Measurements from ENCODE around the gene C12orf75. TPM values are rescaled to one million over a fixed set of nuclear protein-coding genes. Genes with fewer than 3 reads are reported as not detected.
"Not testable (repeated sequence)": the region's sequence is repeated elsewhere in the genome, so short reads cannot be mapped to it uniquely, and the experiment has no call there.

Gene C12orf75
- total RNA-seq, 1 donor from 2014 or later: 40.4 TPM

GRCh38 chr12:105294161-105294560, 36.3 kb upstream of the C12orf75 start:
- H3K9me3 Mint-ChIP-seq: peaks cover 3% of the 10 kb centered on the region
- DNase-seq (ENCODE audit: low read depth, low spot score): no peak
- no peak overlapping the region for H3K4me3 Mint-ChIP-seq
- no peak for TF ChIP-seq CTCF (conservative IDR thresholded peaks at IDR 0.05)
- no peaks in the 10 kb centered on the region for H3K27me3 Mint-ChIP-seq (ENCODE audit: low read depth)
- peak overlapping the region; percentile 12 for H3K27ac Mint-ChIP-seq (ENCODE audit: unreplicated experiment)
- peaks cover 4% of the 10 kb centered on the region for H3K36me3 Mint-ChIP-seq (ENCODE audit: low read depth)
- peaks cover 23% of the 10 kb centered on the region for H3K4me1 Mint-ChIP-seq

GRCh38 chr12:105294886-105295479, 35.5 kb upstream of the C12orf75 start:
- DNase-seq (ENCODE audit: low read depth, low spot score): no peak
- peaks cover 23% of the 10 kb centered on the region for H3K4me1 Mint-ChIP-seq
- H3K27ac Mint-ChIP-seq (ENCODE audit: unreplicated experiment): peak overlapping the region; percentile 68
- H3K9me3 Mint-ChIP-seq: peaks cover 3% of the 10 kb centered on the region
- H3K27me3 Mint-ChIP-seq (ENCODE audit: low read depth): no peaks in the 10 kb centered on the region
- H3K36me3 Mint-ChIP-seq (ENCODE audit: low read depth): peaks cover 6% of the 10 kb centered on the region
- no peak overlapping the region for H3K4me3 Mint-ChIP-seq
- TF ChIP-seq CTCF (conservative IDR thresholded peaks at IDR 0.05): no peak

GRCh38 chr12:105296116-105297089, 34.1 kb upstream of the C12orf75 start:
- peak overlapping the region; percentile 10 for H3K4me3 Mint-ChIP-seq
- peaks cover 7% of the 10 kb centered on the region for H3K9me3 Mint-ChIP-seq
- DNase-seq (ENCODE audit: low read depth, low spot score): no peak
- H3K27me3 Mint-ChIP-seq (ENCODE audit: low read depth): no peaks in the 10 kb centered on the region
- TF ChIP-seq CTCF (conservative IDR thresholded peaks at IDR 0.05): no peak
- H3K36me3 Mint-ChIP-seq (ENCODE audit: low read depth): peaks cover 11% of the 10 kb centered on the region
- H3K4me1 Mint-ChIP-seq: peaks cover 23% of the 10 kb centered on the region
- H3K27ac Mint-ChIP-seq (ENCODE audit: unreplicated experiment): peak overlapping the region; percentile 67

- H3K4me1 Mint-ChIP-seq: peaks cover 13% of the 10 kb centered on the region
- DNase-seq (ENCODE audit: low read depth, low spot score): no peak
- TF ChIP-seq CTCF (conservative IDR thresholded peaks at IDR 0.05): no peak
- H3K4me3 Mint-ChIP-seq: no peak overlapping the region
- H3K27ac Mint-ChIP-seq (ENCODE audit: unreplicated experiment): no peak overlapping the region
- H3K36me3 Mint-ChIP-seq (ENCODE audit: low read depth): peaks cover 11% of the 10 kb centered on the region
- no peaks in the 10 kb centered on the region for H3K27me3 Mint-ChIP-seq (ENCODE audit: low read depth)
- peaks cover 7% of the 10 kb centered on the region for H3K9me3 Mint-ChIP-seq
Measured at GRCh38 chr12:105300883-105301282, 29.6 kb upstream of the C12orf75 start.

- Mint-ChIP-seq H3K27ac (ENCODE audit: unreplicated experiment) (no peak overlapping the region), H3K4me3 (no peak overlapping the region), H3K27me3 (ENCODE audit: low read depth) (no peaks in the 10 kb centered on the region), H3K36me3 (ENCODE audit: low read depth) (peaks cover 11% of the 10 kb centered on the region), H3K9me3 (peaks cover 7% of the 10 kb centered on the region), H3K4me1 (peaks cover 7% of the 10 kb centered on the region)
- no peak for DNase-seq (ENCODE audit: low read depth, low spot score)
- no peak for TF ChIP-seq CTCF (conservative IDR thresholded peaks at IDR 0.05)
Measured at GRCh38 chr12:105301696-105302095, 28.8 kb upstream of the C12orf75 start.

- H3K4me1 Mint-ChIP-seq: not testable (repeated sequence)
Measured at GRCh38 chr12:105302986-105303385, 27.5 kb upstream of the C12orf75 start.

GRCh38 chr12:105304626-105305025, 25.9 kb upstream of the C12orf75 start:
- H3K27ac Mint-ChIP-seq (ENCODE audit: unreplicated experiment); H3K36me3 Mint-ChIP-seq (ENCODE audit: low read depth); H3K27me3 Mint-ChIP-seq (ENCODE audit: low read depth); H3K9me3 Mint-ChIP-seq; H3K4me1 Mint-ChIP-seq; H3K4me3 Mint-ChIP-seq; DNase-seq (ENCODE audit: low read depth, low spot score): not testable (repeated sequence)

More at GRCh38 chr12:105302986-105303385, 27.5 kb upstream of the C12orf75 start:
- not testable (repeated sequence) for H3K27ac Mint-ChIP-seq (ENCODE audit: unreplicated experiment); H3K9me3 Mint-ChIP-seq; H3K36me3 Mint-ChIP-seq (ENCODE audit: low read depth); DNase-seq (ENCODE audit: low read depth, low spot score); H3K4me3 Mint-ChIP-seq; H3K27me3 Mint-ChIP-seq (ENCODE audit: low read depth)

GRCh38 chr12:105307601-105308314, 22.7 kb upstream of the C12orf75 start:
- not testable (repeated sequence) for DNase-seq (ENCODE audit: low read depth, low spot score); H3K4me3 Mint-ChIP-seq; H3K4me1 Mint-ChIP-seq; H3K27ac Mint-ChIP-seq (ENCODE audit: unreplicated experiment); H3K36me3 Mint-ChIP-seq (ENCODE audit: low read depth); H3K27me3 Mint-ChIP-seq (ENCODE audit: low read depth); H3K9me3 Mint-ChIP-seq

Data from neural crest cell (in vitro differentiated cells).